CD14-positive monocyte (primary cell): Measurements from ENCODE around the gene NFKB2. TPM values are rescaled to one million over a fixed set of nuclear protein-coding genes. Genes with fewer than 3 reads are reported as not detected.
A peak's percentile ranks its signal among the peaks of the same experiment; 100 is the strongest.

Experiments
- DNase-seq, 3 donors: peaks; one replicate each; pipeline ENCODE4 v3.0.0-alpha.2; 2011 to 2022
- H2AFZ ChIP-seq: 2 replicates; pipeline ENCODE4 v1.6.0; 2012; ENCODE audit warnings: mild to moderate bottlenecking, low read depth, low read length, inconsistent platforms; ENCODE audit not compliant: insufficient read depth, poor library complexity, severe bottlenecking
- H3K27ac ChIP-seq, 2 donors: 1 replicate in 1 of 2; 2 replicates in 1 of 2; pipeline ENCODE4 v1.5.1; 2012 to 2013; ENCODE audit warnings: low read length in 2 of 2, control low read depth in 1 of 2, inconsistent platforms in 1 of 2, low read depth in 1 of 2, mild to moderate bottlenecking in 1 of 2
- H3K27me3 ChIP-seq, 2 donors: one replicate each; pipeline versions ENCODE4 v1.6.0 to v1.6.1; 2011 to 2013; ENCODE audit warnings: low read length in 2 of 2; ENCODE audit not compliant: control insufficient read depth in 2 of 2, insufficient read depth in 2 of 2
- H3K36me3 ChIP-seq, 2 donors: replicated peaks in 1 of 2; 1 replicate in 1 of 2; 2 replicates in 1 of 2; pipeline versions ENCODE4 v1.5.1 to v1.6.1; 2012 to 2013; ENCODE audit warnings: low read length in 2 of 2, control low read depth in 1 of 2, inconsistent platforms in 1 of 2, mild to moderate bottlenecking in 1 of 2; ENCODE audit not compliant: insufficient read depth in 2 of 2, control insufficient read depth in 1 of 2
- H3K4me1 ChIP-seq, 2 donors: 1 replicate in 1 of 2; 2 replicates in 1 of 2; pipeline versions ENCODE4 v1.5.1 to v1.6.1; 2012 to 2013; ENCODE audit warnings: low read length in 2 of 2, control low read depth in 1 of 2, inconsistent platforms in 1 of 2, mild to moderate bottlenecking in 1 of 2, moderate library complexity in 1 of 2; ENCODE audit not compliant: insufficient read depth in 2 of 2, control insufficient read depth in 1 of 2
- H3K4me2 ChIP-seq: replicated peaks from 2 replicates; pipeline ENCODE3; 2012; ENCODE audit warnings: low read length, moderate library complexity, mild to moderate bottlenecking; ENCODE audit not compliant: poor library complexity, severe bottlenecking; ENCODE audit errors: extremely low read depth
- H3K4me3 ChIP-seq, 3 experiments: fragments of 200-600 bp in 1 of 3; sonication (generic) in 1 of 3; replicated peaks in 1 of 3; 1 replicate in 2 of 3; 2 replicates in 1 of 3; pipeline ENCODE4 v1.5.1; 2011 to 2013; ENCODE audit warnings: low read length in 3 of 3, mild to moderate bottlenecking in 3 of 3, control low read depth in 2 of 3, low read depth in 2 of 3, inconsistent platforms in 1 of 3, moderate library complexity in 1 of 3
- H3K79me2 ChIP-seq: 2 replicates; pipeline ENCODE4 v1.6.0; 2012; ENCODE audit warnings: mild to moderate bottlenecking, control low read depth, inconsistent platforms, low read length, moderate library complexity; ENCODE audit not compliant: insufficient read depth
- H3K9ac ChIP-seq: 2 replicates; pipeline ENCODE4 v1.6.0; 2017; ENCODE audit warnings: low read length, mild to moderate bottlenecking; ENCODE audit not compliant: insufficient read depth, poor library complexity, severe bottlenecking
- H3K9me3 ChIP-seq, 2 donors: replicated peaks in 1 of 2; 1 replicate in 1 of 2; 2 replicates in 1 of 2; pipeline versions ENCODE4 v1.5.1 to v1.6.1; 2012 to 2013; ENCODE audit warnings: low read length in 2 of 2, control low read depth in 1 of 2; ENCODE audit not compliant: control insufficient read depth in 1 of 2, insufficient read depth in 1 of 2
- H4K20me1 ChIP-seq: 2 replicates; pipeline ENCODE4 v1.6.0; 2012; ENCODE audit warnings: mild to moderate bottlenecking, low read length, control low read depth, moderate library complexity; ENCODE audit not compliant: insufficient read depth
- H3K27ac Mint-ChIP-seq, 7 donors: one replicate each; pipeline ENCODE4 v1.8.0; 2020; ENCODE audit warnings: mild to moderate bottlenecking in 7 of 7, mixed read lengths in 7 of 7, moderate library complexity in 6 of 7, inconsistent platforms in 2 of 7
- H3K27me3 Mint-ChIP-seq, 3 donors: one replicate each; pipeline ENCODE4 v1.8.0; 2021 to 2022; ENCODE audit warnings: low read depth in 3 of 3, mild to moderate bottlenecking in 3 of 3, mixed read lengths in 3 of 3, moderate library complexity in 3 of 3, inconsistent platforms in 1 of 3
- H3K36me3 Mint-ChIP-seq, 2 donors: one replicate each; pipeline ENCODE4 v1.8.0; 2020; ENCODE audit warnings: mixed read lengths in 2 of 2, inconsistent platforms in 1 of 2, mild to moderate bottlenecking in 1 of 2
- H3K4me1 Mint-ChIP-seq: one replicate; pipeline ENCODE4 v1.8.0; 2020; ENCODE audit warnings: mild to moderate bottlenecking, mixed read lengths
- H3K4me3 Mint-ChIP-seq, 2 donors: one replicate each; pipeline ENCODE4 v1.8.0; 2020; ENCODE audit warnings: mild to moderate bottlenecking in 2 of 2, mixed read lengths in 2 of 2, moderate library complexity in 1 of 2
- H3K9me3 Mint-ChIP-seq, 7 donors: one replicate each; pipeline ENCODE4 v1.8.0; 2020 to 2022; ENCODE audit warnings: mixed read lengths in 7 of 7, mild to moderate bottlenecking in 6 of 7, moderate library complexity in 6 of 7, inconsistent platforms in 2 of 7
- CTCF ChIP-seq: fragments of 200-600 bp; IDR thresholded peaks from one replicate; pipeline ENCODE4 v1.8.0; 2022; ENCODE audit warnings: antibody characterized with exemption, mild to moderate bottlenecking
- WGBS: methylation state at CpG from one replicate; pipeline ENCODE4 v1.1.5; 2013; ENCODE audit warnings: missing lambda C conversion rate; ENCODE audit not compliant: insufficient coverage; 5-methylcytosine and 5-hydroxymethylcytosine counted together
- intact Hi-C, 2 donors: fragments of 100-400 bp; cut with micrococcal nuclease; formaldehyde crosslinking; loops; one replicate each; pipeline versions ENCODE4 v1.15.0 to v1.15.1; 2023
- polyA plus RNA-seq, 3 donors: library from polyadenylated mRNA; depleted of rRNA in 1 of 3; unstranded in 2 of 3; stranded (reverse) in 1 of 3; fragments of 300-500 nt in 2 of 3; fragments of >200 nt in 1 of 3; fragmentation: Illumina TruSeq in 2 of 3; gene quantifications; 1 replicate in 2 of 3; 2 replicates in 1 of 3; pipeline ENCODE4 v1.2.3, GENCODE V29; 2012 to 2021

Gene NFKB2
- polyA plus RNA-seq, 3 donors: 6.8 to 111 (median 15.0) TPM

DNA sequence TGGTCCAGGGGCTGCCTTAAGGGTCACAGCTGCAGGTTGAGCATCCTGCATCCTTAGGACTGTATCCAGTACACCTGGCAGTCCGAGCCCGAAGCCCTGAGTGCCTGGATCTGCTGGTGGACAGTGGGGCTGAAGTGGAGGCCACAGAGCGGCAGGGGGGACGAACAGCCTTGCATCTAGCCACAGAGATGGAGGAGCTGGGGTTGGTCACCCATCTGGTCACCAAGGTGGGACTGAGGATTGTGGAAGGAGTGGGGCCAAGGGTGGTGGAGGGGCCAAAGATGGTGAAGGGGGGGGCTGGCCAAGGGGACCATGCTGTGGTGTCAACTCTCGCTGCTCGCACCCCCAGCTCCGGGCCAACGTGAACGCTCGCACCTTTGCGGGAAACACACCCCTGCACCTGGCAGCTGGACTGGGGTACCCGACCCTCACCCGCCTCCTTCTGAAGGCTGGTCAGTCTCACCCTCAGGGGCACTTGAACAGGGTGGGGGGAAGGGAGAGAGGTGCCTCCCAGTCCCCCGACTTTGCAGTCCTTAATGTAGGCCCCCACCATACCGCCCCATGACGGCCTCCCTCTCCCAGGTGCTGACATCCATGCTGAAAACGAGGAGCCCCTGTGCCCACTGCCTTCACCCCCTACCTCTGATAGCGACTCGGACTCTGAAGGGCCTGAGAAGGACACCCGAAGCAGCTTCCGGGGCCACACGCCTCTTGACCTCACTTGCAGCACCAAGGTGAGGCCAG, 5.3 kb downstream of the NFKB2 start:
- H3K4me1 ChIP-seq: peaks cover 26 to 40% of the 10 kb centered on the region in 2 donors
- Mint-ChIP-seq H3K27me3 (peaks cover 1 to 9% (median 8%) of the 10 kb centered on the region in 3 donors), H3K36me3 (peaks cover 55 to 63% of the 10 kb centered on the region in 2 donors), H3K4me3 (no peak overlapping the region), H3K9me3 (no peaks in the 10 kb centered on the region), H3K4me1 (peaks cover 30% of the 10 kb centered on the region), H3K27ac (peak overlapping the region in 1 of 7 donors; percentile 10)
- H3K4me3 ChIP-seq: no peak overlapping the region
- intact Hi-C loops: loop anchor here in 1 of 2 donors (2.0 kb wide), 1 partner anchor 14 kb away; no protein-coding TSS in a partner anchor
- H3K4me2 ChIP-seq: no peak overlapping the region
- peaks cover 49 to 54% of the 10 kb centered on the region in 2 donors for H3K36me3 ChIP-seq
- no peaks in the 10 kb centered on the region for H3K27me3 ChIP-seq
- TF ChIP-seq CTCF: no peak
- peaks cover 12% of the 10 kb centered on the region for H3K79me2 ChIP-seq
- no peaks in the 10 kb centered on the region for H3K9me3 ChIP-seq
- H3K27ac ChIP-seq: no peak overlapping the region
- no peak for DNase-seq
- H3K9ac ChIP-seq: no peak overlapping the region
- WGBS: 96% methylated on average over 15 of the region's 22 CpGs
- H2AFZ ChIP-seq: no peak overlapping the region
- H4K20me1 ChIP-seq: peaks cover 83% of the 10 kb centered on the region

GRCh38 chr10:102401342-102401654, 5.8 kb downstream of the NFKB2 start:
- 95% methylated on average over 7 of the region's 8 CpGs for WGBS
- H3K27me3 ChIP-seq: no peaks in the 10 kb centered on the region
- Mint-ChIP-seq H3K27ac (peak overlapping the region in 1 of 7 donors; percentile 10), H3K27me3 (peaks cover 3 to 13% (median 8%) of the 10 kb centered on the region in 3 donors), H3K4me1 (peaks cover 26% of the 10 kb centered on the region), H3K4me3 (no peak overlapping the region), H3K36me3 (peaks cover 51 to 58% of the 10 kb centered on the region in 2 donors), H3K9me3 (no peaks in the 10 kb centered on the region)
- TF ChIP-seq CTCF: no peak
- H3K9me3 ChIP-seq: no peaks in the 10 kb centered on the region
- no peak overlapping the region for H3K4me2 ChIP-seq
- H2AFZ ChIP-seq: no peak overlapping the region
- intact Hi-C loops: loop anchor here in 1 of 2 donors (2.0 kb wide), 1 partner anchor 14 kb away; no protein-coding TSS in a partner anchor
- H3K9ac ChIP-seq: no peak overlapping the region
- no peak overlapping the region for H3K4me3 ChIP-seq
- H3K27ac ChIP-seq: no peak overlapping the region
- no peak for DNase-seq
- peaks cover 7% of the 10 kb centered on the region for H3K79me2 ChIP-seq
- peaks cover 78% of the 10 kb centered on the region for H4K20me1 ChIP-seq
- peaks cover 21 to 35% of the 10 kb centered on the region in 2 donors for H3K4me1 ChIP-seq
- H3K36me3 ChIP-seq: peaks cover 49 to 54% of the 10 kb centered on the region in 2 donors
